Measurements from ENCODE around the gene ZBTB46. TPM values are rescaled to one million over a fixed set of nuclear protein-coding genes. Genes with fewer than 3 reads are reported as not detected.

The ZBTB46 gene
- total and polyA plus RNA-seq, 10 donors, result 3.6 to 76.5 (median 32.1) TPM

GRCh38 chr20:63848003-63848911, 17.2 kb upstream of the ZBTB46 start:
- Histone ChIP-seq H3K9me3 (no peaks in the 10 kb centered on the region), H3K4me3 (no peak overlapping the region), H3K27me3 (replicated peaks in 1 of 7) (peaks cover 0 to 73% (median 18%) of the 10 kb centered on the region in 7 donors), H3K4me1 (peaks cover 18 to 68% (median 45%) of the 10 kb centered on the region in 6 donors), H3K36me3 (no peaks in the 10 kb centered on the region), H3K27ac (peak overlapping the region; percentile 32 to 86 (median 78))
- DNase-seq, result peak; percentile 78
- intact Hi-C loops (cut with DNase I; ENCODE audit: low total_unique reads), result no loop called here
- peak in 2 of 3 donors; percentile 32 to 36 for TF ChIP-seq POLR2AphosphoS5 (IDR thresholded peaks at IDR 0.05)
- TF ChIP-seq, protein P1, sequence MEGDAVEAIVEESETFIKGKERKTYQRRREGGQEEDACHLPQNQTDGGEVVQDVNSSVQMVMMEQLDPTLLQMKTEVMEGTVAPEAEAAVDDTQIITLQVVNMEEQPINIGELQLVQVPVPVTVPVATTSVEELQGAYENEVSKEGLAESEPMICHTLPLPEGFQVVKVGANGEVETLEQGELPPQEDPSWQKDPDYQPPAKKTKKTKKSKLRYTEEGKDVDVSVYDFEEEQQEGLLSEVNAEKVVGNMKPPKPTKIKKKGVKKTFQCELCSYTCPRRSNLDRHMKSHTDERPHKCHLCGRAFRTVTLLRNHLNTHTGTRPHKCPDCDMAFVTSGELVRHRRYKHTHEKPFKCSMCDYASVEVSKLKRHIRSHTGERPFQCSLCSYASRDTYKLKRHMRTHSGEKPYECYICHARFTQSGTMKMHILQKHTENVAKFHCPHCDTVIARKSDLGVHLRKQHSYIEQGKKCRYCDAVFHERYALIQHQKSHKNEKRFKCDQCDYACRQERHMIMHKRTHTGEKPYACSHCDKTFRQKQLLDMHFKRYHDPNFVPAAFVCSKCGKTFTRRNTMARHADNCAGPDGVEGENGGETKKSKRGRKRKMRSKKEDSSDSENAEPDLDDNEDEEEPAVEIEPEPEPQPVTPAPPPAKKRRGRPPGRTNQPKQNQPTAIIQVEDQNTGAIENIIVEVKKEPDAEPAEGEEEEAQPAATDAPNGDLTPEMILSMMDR (IDR thresholded peaks at IDR 0.05 in 8 of 11, conservative IDR thresholded peaks at IDR 0.05 in 3 of 11), result no peak
- 58 to 78% (median 62%) methylated on average over 18 to 28 of the region's 28 CpGs for WGBS, 5 donors

GRCh38 chr20:63847237-63848002, 16.4 kb upstream of the ZBTB46 start:
- DNase-seq, result peak; percentile 78
- H3K4me3 ChIP-seq, result no peak overlapping the region
- H3K4me1 ChIP-seq, result peaks cover 18 to 71% (median 50%) of the 10 kb centered on the region in 6 donors
- no peaks in the 10 kb centered on the region for H3K9me3 ChIP-seq
- intact Hi-C loops (cut with DNase I; ENCODE audit: low total_unique reads), result no loop called here
- 2 to 14% (median 10%) methylated on average over 8 to 16 of the region's 16 CpGs for WGBS, 5 donors
- TF ChIP-seq POLR2AphosphoS5 (IDR thresholded peaks at IDR 0.05), result peak in 1 of 3 donors; percentile 28
- TF ChIP-seq, protein P1 (IDR thresholded peaks at IDR 0.05 in 8 of 11, conservative IDR thresholded peaks at IDR 0.05 in 3 of 11), result no peak
- H3K27ac ChIP-seq, result peak overlapping the region; percentile 32 to 86 (median 78)
- peaks cover 0 to 70% (median 18%) of the 10 kb centered on the region in 7 donors for H3K27me3 ChIP-seq (replicated peaks in 1 of 7)
- H3K36me3 ChIP-seq, result no peaks in the 10 kb centered on the region

DNA sequence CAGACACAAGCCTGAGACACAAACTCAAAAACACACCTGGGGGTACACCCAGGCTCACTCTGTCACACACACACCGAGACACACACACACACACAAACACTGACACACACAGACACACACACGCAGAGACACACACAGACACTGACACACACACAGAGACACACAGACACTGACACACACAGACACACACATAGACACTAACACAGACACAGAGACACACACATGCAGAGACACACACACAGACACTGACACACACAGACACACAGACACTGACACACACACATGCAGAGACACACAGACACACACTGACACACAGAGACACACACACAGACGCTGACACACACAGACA, 15.8 kb upstream of the ZBTB46 start:
- Histone ChIP-seq H3K4me1 (peaks cover 18 to 77% (median 55%) of the 10 kb centered on the region in 6 donors), H3K9me3 (no peaks in the 10 kb centered on the region), H3K27ac (peak overlapping the region in 6 of 8 donors; percentile 69 to 86 (median 78)), H3K4me3 (no peak overlapping the region), H3K27me3 (replicated peaks in 1 of 7) (peaks cover 0 to 75% (median 18%) of the 10 kb centered on the region in 7 donors), H3K36me3 (no peaks in the 10 kb centered on the region)
- no peak for DNase-seq
- 31 to 63% (median 46%) methylated on average over 2 to 3 of the region's 3 CpGs for WGBS, 5 donors
- no peak for TF ChIP-seq POLR2A (IDR thresholded peaks at IDR 0.05)
- no peak for TF ChIP-seq POLR2AphosphoS5 (IDR thresholded peaks at IDR 0.05)
- TF ChIP-seq, protein P1 (IDR thresholded peaks at IDR 0.05 in 8 of 11, conservative IDR thresholded peaks at IDR 0.05 in 3 of 11), result no peak
- intact Hi-C loops (cut with DNase I; ENCODE audit: low total_unique reads), result no loop called here

All from spleen (tissue), 11 donors.